Thoracic aorta (tissue), 2 donors: ENCODE measurements around the gene PIAS2. TPM values are rescaled to one million over a fixed set of nuclear protein-coding genes. Genes with fewer than 3 reads are reported as not detected.

Experiments
- ATAC-seq: fragments of 150-250 bp; one replicate; pipeline ENCODE4 v1.8.0; 2017; ENCODE audit warnings: low read depth; ENCODE audit not compliant: insufficient number of reproducible peaks, low FRiP score
- DNase-seq: peaks from one replicate; pipeline ENCODE4 v3.0.0-alpha.2; 2020; ENCODE audit warnings: low spot score
- H3K27ac ChIP-seq, 2 donors: fragments of 200-600 bp; sonication (generic); 1 replicate in 1 of 2; 2 replicates in 1 of 2; pipeline ENCODE4 v1.5.1; 2016; ENCODE audit warnings: mild to moderate bottlenecking in 2 of 2, moderate library complexity in 2 of 2
- H3K27me3 ChIP-seq: fragments of 200-600 bp; sonication (generic); replicated peaks from 2 replicates; pipeline ENCODE4 v1.6.0; 2016; ENCODE audit warnings: mild to moderate bottlenecking; ENCODE audit not compliant: insufficient read depth
- H3K36me3 ChIP-seq: fragments of 200-600 bp; sonication (generic); one replicate; pipeline ENCODE4 v1.5.1; 2016
- H3K4me1 ChIP-seq, 2 donors: fragments of 200-600 bp; sonication (generic); 1 replicate in 1 of 2; 2 replicates in 1 of 2; pipeline versions ENCODE4 v1.5.1 to v1.6.0; 2016; ENCODE audit warnings: low read depth in 2 of 2, mild to moderate bottlenecking in 1 of 2; ENCODE audit not compliant: control insufficient read depth in 1 of 2
- H3K4me3 ChIP-seq: fragments of 200-600 bp; sonication (generic); 2 replicates; pipeline ENCODE4 v1.5.1; 2016; ENCODE audit warnings: mild to moderate bottlenecking
- H3K9me3 ChIP-seq: fragments of 200-600 bp; sonication (generic); 2 replicates; pipeline ENCODE4 v1.5.1; 2016
- total RNA-seq, 2 donors: library from RNA; depleted of rRNA; stranded (reverse); fragments of >200 nt; gene quantifications; one replicate each; pipeline versions ENCODE4 v1.1.0 to v1.2.3, GENCODE V29; 2016
- TF ChIP-seq, protein P1 (sequence below): fragments of 200-600 bp; sonication (generic); IDR thresholded peaks from one replicate; pipeline ENCODE4 v1.5.1; 2019; ENCODE audit warnings: antibody characterized with exemption

PIAS2 gene
- total RNA-seq, 2 donors from 2014 or later = 30.6 to 38.2 TPM

- no peak for ATAC-seq
Measured at GRCh38 chr18:46859855-46860254, 57.5 kb downstream of the PIAS2 start.

DNA sequence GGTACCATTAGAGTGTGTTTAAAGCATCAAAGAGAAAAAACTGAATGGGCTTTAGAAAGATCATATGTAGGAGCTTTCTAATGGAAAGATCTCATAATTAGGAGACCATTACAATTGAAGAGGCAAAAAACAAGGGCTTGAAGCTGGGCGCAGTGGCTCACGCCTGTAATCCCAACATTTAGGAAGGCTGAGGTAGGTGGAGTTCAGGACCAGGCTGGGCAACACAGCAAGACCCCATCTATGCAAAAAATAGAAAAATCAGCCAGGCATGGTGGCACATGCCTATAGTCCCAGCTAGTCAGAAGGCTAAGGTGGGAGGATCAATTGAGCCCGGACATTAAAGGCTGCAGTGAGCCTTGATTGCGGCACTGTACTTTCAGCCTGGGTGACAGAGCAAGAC is 59.0 kb downstream of the PIAS2 start:
- Histone ChIP-seq H3K4me3 (no peak overlapping the region), H3K4me1 (no peaks in the 10 kb centered on the region), H3K36me3 (peaks cover under 1% of the 10 kb centered on the region), H3K27ac (no peak overlapping the region), H3K27me3 (no peaks in the 10 kb centered on the region), H3K9me3 (no peaks in the 10 kb centered on the region)
- DNase-seq (no peak), ATAC-seq (no peak)
- TF ChIP-seq, protein P1, sequence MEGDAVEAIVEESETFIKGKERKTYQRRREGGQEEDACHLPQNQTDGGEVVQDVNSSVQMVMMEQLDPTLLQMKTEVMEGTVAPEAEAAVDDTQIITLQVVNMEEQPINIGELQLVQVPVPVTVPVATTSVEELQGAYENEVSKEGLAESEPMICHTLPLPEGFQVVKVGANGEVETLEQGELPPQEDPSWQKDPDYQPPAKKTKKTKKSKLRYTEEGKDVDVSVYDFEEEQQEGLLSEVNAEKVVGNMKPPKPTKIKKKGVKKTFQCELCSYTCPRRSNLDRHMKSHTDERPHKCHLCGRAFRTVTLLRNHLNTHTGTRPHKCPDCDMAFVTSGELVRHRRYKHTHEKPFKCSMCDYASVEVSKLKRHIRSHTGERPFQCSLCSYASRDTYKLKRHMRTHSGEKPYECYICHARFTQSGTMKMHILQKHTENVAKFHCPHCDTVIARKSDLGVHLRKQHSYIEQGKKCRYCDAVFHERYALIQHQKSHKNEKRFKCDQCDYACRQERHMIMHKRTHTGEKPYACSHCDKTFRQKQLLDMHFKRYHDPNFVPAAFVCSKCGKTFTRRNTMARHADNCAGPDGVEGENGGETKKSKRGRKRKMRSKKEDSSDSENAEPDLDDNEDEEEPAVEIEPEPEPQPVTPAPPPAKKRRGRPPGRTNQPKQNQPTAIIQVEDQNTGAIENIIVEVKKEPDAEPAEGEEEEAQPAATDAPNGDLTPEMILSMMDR = no peak

More at GRCh38 chr18:46859855-46860254, 57.5 kb downstream of the PIAS2 start:
- Histone ChIP-seq H3K27ac (no peak overlapping the region), H3K27me3 (no peaks in the 10 kb centered on the region), H3K36me3 (peaks cover 7% of the 10 kb centered on the region), H3K4me1 (no peaks in the 10 kb centered on the region), H3K4me3 (no peak overlapping the region), H3K9me3 (no peaks in the 10 kb centered on the region)
- TF ChIP-seq, protein P1 = no peak
- DNase-seq = no peak

DNA sequence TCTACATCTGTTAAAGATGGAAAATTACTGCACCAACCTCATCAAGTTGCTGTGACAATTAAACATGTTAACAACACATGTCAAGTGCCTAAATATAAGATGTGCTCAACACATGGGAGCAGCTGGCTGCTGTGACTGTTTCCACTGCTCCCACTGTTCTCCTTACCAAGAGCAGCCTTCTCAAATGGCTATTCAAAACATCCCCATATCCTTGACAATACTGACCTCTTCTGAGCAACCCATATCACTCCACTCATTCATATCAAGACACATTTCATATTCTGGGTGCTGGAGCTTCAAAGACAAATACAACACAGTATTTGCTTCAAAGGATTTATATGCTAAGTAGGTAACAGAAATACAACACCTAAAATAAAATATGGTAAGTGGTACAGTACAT is 60.3 kb downstream of the PIAS2 start:
- Histone ChIP-seq H3K36me3 (no peaks in the 10 kb centered on the region), H3K9me3 (no peaks in the 10 kb centered on the region), H3K27ac (no peak overlapping the region), H3K4me1 (no peaks in the 10 kb centered on the region), H3K4me3 (no peak overlapping the region), H3K27me3 (no peaks in the 10 kb centered on the region)
- no peak for ATAC-seq
- no peak for DNase-seq
- TF ChIP-seq, protein P1 = no peak

GRCh38 chr18:46849007-46849406 is 68.3 kb downstream of the PIAS2 start:
- Histone ChIP-seq H3K36me3 (no peaks in the 10 kb centered on the region), H3K27ac (no peak overlapping the region), H3K4me1 (peaks cover 14% of the 10 kb centered on the region in 2 donors), H3K4me3 (no peak overlapping the region), H3K9me3 (no peaks in the 10 kb centered on the region), H3K27me3 (no peaks in the 10 kb centered on the region)
- TF ChIP-seq, protein P1 = no peak
- ATAC-seq (no peak), DNase-seq (no peak)

GRCh38 chr18:46843372-46843771 is 73.9 kb downstream of the PIAS2 start:
- Histone ChIP-seq H3K36me3 (no peaks in the 10 kb centered on the region), H3K4me3 (no peak overlapping the region), H3K27me3 (no peaks in the 10 kb centered on the region), H3K4me1 (peaks cover 20 to 31% of the 10 kb centered on the region in 2 donors), H3K9me3 (no peaks in the 10 kb centered on the region), H3K27ac (no peak overlapping the region)
- ATAC-seq (no peak), DNase-seq (no peak)
- TF ChIP-seq, protein P1 = no peak
